Renal cortical epithelial cell (primary cell): ENCODE data around the gene LCN12. TPM values are rescaled to one million over a fixed set of nuclear protein-coding genes. Genes with fewer than 3 reads are reported as not detected.

Source experiments
- DNase-seq: peaks from one replicate; pipeline ENCODE4 v3.0.0-alpha.2; 2011; ENCODE audit warnings: low read depth
- total RNA-seq: library from RNA; depleted of rRNA; stranded (reverse); fragments of >200 nt; gene quantifications from 2 replicates; pipeline ENCODE4 v1.2.3, GENCODE V29; 2014

Gene LCN12
- total RNA-seq: 0.40 TPM in 1 of 2 replicates, not detected in the other

GRCh38 chr9:136951541-136952320 is at the start of gene LCN12:
TSS of gene LCN12 (plus strand) at chr9:136952273. CDS start at chr9:136952328, 55 bp downstream.
- DNase-seq: no peak

- DNase-seq: no peak
These were observed 49.0 kb upstream of the LCN12 start for GRCh38 chr9:136903041-136903554.

- DNase-seq: no peak
These were observed 45.8 kb upstream of the LCN12 start for GRCh38 chr9:136906266-136906665.

GRCh38 chr9:136907011-136907914 is 44.8 kb upstream of the LCN12 start:
- no peak for DNase-seq

GRCh38 chr9:136910197-136910900 is 41.7 kb upstream of the LCN12 start:
- no peak for DNase-seq

GRCh38 chr9:136910901-136911245 is 41.2 kb upstream of the LCN12 start:
- no peak for DNase-seq

GRCh38 chr9:136913701-136914438 is 38.2 kb upstream of the LCN12 start:
- no peak for DNase-seq

GRCh38 chr9:136915632-136916329 is 36.3 kb upstream of the LCN12 start:
- no peak for DNase-seq

GRCh38 chr9:136916330-136917184 is 35.5 kb upstream of the LCN12 start:
- DNase-seq: no peak

- DNase-seq: no peak
These were observed 34.2 kb upstream of the LCN12 start for GRCh38 chr9:136917902-136918301.

- DNase-seq: no peak
These were observed 32.0 kb upstream of the LCN12 start for GRCh38 chr9:136920069-136920468.

GRCh38 chr9:136920734-136921231 is 31.3 kb upstream of the LCN12 start:
- no peak for DNase-seq

- DNase-seq: no peak
These were observed 30.8 kb upstream of the LCN12 start for GRCh38 chr9:136921307-136921706.

GRCh38 chr9:136921718-136922117 is 30.4 kb upstream of the LCN12 start:
- no peak for DNase-seq

- DNase-seq: no peak
These were observed 29.5 kb upstream of the LCN12 start for GRCh38 chr9:136922540-136922939.

- DNase-seq: no peak
These were observed 28.2 kb upstream of the LCN12 start for GRCh38 chr9:136923881-136924280.

- DNase-seq: no peak
These were observed 26.5 kb upstream of the LCN12 start for GRCh38 chr9:136925414-136926153.

GRCh38 chr9:136926154-136926704 is 25.8 kb upstream of the LCN12 start:
- DNase-seq: no peak
